GM21360 (cell line): Measurements from ENCODE around the gene MT3.
"Not testable (repeated sequence)": the region's sequence is repeated elsewhere in the genome, so short reads cannot be mapped to it uniquely, and the experiment has no call there.

Source experiments
- ATAC-seq: cut with Tn5 transposase; IDR thresholded peaks from one replicate; pipeline ENCODE4 v1.9.1; 2021; ENCODE audit warnings: mild to moderate bottlenecking, moderate library complexity; ENCODE audit not compliant: unreplicated experiment

MT3 gene

DNA sequence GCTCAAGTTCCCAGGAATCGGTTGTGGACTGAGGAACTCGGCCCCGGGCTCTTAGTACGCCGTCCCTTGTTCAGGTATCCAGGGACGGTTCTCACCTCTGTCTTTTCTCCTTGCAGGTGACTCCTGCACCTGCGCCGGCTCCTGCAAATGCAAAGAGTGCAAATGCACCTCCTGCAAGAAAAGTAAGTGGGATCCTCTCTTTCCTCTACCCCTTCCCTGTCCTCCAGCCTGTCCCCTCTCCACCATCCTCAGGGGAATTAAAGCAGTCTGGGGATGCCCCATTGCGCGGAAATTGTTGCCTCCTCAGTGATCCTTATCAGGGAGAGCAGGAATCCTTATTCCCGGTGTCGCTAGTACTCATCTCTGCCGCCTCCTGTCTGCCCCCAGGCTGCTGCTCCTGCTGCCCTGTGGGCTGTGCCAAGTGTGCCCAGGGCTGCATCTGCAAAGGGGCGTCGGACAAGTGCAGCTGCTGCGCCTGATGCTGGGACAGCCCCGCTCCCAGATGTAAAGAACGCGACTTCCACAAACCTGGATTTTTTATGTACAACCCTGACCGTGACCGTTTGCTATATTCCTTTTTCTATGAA is 19.6 kb downstream of the MT3 start:
- ATAC-seq = no peak

GRCh38 chr16:56609463-56609921 is 20.2 kb downstream of the MT3 start:
- ATAC-seq = peak; percentile 41

DNA sequence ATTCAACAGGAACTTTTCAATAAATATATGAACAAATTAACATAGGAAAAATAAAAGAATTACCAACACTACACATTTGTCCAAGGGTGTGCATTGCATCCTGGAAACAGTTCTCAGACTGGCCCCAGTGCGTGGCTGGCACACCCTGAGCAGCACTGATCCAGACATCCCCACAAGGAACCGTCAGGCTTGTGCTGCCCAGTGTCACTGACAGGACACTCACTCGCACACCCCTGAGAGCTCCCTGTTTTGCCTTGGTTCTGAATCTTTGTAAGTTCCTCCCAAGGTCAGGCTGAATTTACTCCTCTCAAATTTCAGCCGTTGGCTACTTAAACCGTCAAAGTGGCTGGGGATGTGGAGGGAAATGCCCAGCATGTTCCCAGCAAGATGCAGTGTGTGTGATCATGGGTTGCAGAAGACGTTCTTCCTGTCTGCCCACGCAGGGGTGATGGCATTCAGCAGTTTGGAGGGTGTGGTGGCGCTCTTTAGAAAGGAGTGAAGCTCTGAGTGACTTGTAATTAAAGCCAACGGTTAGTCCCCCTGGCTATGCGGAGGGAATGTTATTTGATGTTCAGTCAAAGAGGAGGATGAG is 20.8 kb downstream of the MT3 start:
- no peak for ATAC-seq

- no peak for ATAC-seq
Measured at GRCh38 chr16:56610609-56611111, 21.3 kb downstream of the MT3 start.

GRCh38 chr16:56611281-56611833 is 22.0 kb downstream of the MT3 start:
- ATAC-seq = no peak

DNA sequence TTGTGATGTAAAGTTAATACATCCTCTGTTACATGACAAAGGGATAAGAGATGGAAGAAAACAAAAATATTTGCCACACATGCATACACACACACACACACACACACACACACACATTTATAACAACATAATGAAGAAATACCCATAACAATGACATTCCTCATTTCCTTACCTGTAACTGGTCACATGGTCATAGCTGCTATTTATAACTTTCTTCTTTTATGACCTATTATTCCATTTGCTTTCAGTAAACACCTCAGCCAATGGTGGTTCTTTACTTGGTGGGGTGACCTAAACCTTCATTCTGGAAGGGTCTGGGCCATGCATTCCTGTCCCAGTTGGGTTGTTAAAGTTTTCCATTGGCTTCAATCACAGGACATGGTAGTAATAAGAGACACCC is 24.4 kb downstream of the MT3 start:
- no peak for ATAC-seq

DNA sequence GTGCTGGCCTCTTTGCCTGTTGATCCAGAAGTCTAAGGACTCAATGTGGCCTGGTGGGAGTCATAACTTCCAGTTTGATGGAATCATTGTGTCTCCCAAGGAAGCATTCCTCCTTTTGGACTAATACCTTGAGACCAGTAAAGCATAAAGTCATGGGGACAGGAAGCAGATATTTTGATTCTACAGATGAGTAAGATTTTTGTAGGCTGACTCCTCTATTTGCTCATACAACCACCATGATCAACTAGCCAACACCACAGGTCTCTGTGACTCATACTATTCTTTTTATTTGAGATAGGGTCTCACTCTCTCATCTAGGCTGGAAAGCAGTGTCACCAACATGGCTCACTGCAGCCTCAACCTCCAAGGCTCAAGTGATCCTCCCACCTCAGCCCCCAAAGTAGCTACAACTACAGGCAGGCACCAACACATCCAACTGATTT is 25.2 kb downstream of the MT3 start:
- no peak for ATAC-seq

DNA sequence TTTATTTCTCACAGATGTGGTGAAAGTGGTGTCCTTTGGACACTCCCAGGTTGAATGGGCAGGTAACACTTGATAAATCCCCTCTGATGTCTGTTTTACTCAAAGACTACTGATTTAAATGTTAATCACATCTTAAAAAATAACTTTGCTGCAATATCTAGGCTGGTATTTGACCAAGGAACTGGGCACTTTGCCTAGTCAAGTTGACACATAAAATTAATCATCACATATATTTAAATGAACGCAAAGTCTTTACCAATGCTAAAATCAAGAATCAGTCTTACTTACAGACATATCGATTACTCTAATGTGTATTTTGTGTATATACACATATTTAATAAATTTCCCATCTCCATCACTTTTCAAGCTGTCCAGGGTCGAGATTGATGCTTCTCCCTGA is 26.0 kb downstream of the MT3 start:
- ATAC-seq = no peak

DNA sequence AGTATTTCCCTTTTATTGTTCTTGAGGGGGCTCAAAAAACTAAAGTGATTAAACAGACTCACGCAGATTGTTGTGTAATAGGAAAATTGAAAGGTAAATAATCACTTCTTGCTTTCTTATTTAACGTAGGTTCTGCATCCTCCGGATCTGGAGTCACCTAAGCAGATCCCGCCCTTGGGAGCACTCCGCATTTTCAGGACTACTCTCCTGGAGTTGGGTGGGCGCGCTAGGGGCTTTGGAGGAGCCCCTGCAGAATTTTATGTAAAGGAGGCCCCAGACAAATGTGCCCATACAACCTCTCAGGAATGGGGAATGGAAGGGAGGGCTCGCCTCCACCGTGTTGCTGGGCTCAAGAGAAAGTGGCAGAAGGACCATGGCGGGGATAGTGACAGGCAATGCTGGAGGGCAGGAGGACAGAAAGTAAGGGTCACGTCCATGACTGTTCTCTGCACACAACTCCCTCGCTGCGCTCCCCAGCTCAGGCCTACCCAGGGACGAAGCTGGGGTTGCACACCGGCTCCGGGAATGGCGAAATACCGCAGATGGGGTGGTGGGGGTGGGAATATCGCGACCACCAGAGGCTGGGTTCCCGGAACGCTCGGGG is 27.4 kb downstream of the MT3 start:
- no peak for ATAC-seq

DNA sequence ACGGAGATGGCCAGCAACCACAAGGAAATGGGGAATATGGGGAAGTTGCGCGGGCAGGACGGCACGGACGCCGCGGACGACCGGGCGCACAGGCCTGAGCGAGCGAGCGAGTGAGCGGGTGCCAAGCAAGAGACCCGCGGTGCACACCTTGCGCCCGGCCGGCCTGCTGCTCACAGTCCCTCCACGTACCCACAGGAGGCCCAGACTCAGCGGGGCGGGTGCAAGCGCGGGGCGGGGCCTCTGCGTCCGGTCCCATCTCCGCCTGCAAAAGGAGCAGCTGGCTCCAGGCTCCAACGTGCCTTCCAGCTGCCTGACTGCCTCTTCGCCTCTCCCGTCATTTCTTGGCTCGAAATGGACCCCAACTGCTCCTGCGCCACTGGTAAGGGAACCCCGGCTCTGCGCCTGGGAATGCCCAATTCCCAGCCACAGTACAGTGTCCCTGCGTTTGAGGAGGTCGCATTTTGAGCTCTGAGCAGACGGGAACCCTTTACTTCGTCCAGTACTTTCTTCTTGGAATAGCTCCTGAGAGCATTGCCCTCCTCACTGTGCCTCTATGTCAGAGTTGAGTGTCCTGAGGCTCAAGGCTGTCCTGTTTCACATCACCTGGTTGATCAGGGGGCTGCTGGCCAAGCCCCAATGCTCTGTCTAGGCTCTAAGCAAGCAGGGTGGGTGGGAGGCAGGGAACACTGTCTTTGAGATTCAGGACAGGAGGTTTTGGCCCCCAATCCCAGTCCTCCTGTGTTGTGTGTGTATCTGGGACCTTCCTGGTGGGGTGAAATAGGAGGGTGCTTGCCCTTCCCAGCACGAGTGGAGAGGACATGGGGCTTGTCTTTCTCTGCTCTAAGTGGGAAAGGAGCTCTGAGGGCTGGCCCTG is 28.1 kb downstream of the MT3 start:
- no peak for ATAC-seq

- ATAC-seq = no peak
Measured at GRCh38 chr16:56618138-56618537, 28.8 kb downstream of the MT3 start.

GRCh38 chr16:56620339-56620897 is 31.1 kb downstream of the MT3 start:
- no peak for ATAC-seq

DNA sequence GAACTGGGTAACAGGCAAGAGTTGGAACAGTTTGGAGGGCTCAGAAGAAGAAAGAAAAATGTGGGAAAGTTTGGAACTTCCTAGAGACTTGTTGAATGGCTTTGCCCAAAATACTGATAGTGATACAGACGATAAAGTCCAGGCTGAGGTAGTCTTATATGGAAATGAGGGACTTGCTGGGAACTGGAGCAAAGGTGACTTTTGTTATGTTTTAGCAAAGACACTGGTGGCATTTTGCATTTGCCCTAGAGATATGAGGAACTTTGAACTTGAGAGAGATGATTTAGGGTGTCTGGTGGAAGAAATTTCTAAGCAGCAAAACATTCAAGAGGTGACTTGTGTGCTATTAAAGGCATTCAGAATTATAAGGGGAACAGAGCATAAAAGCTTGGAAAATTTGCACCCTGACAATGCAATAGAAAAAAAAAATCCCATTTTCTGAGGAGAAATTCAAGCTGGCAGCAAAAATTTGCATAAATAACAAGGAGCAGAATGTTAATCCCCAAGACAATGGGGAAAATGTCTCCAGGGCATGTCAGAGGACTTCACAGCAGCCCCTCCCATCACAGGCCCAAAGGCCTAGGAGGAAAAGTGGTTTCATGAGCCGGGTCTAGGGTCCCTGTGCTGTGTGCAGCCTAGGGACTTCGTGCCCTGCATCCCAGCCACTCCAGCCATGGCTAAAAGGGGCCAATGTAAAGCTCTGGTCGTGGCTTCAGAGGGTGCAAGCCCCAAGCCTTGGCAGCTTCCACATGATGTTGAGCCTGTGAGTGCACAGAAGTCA is 32.5 kb downstream of the MT3 start:
- ATAC-seq = not testable (repeated sequence)

GRCh38 chr16:56623184-56623583 is 33.9 kb downstream of the MT3 start:
- not testable (repeated sequence) for ATAC-seq

GRCh38 chr16:56623637-56624036 is 34.3 kb downstream of the MT3 start:
- no peak for ATAC-seq

GRCh38 chr16:56625140-56625942 is 36.0 kb downstream of the MT3 start, which contains the start of gene MT1E:
TSS of gene MT1E (plus strand) at chr16:56625781. CDS start at chr16:56625852, 71 bp downstream.
- no peak for ATAC-seq

DNA sequence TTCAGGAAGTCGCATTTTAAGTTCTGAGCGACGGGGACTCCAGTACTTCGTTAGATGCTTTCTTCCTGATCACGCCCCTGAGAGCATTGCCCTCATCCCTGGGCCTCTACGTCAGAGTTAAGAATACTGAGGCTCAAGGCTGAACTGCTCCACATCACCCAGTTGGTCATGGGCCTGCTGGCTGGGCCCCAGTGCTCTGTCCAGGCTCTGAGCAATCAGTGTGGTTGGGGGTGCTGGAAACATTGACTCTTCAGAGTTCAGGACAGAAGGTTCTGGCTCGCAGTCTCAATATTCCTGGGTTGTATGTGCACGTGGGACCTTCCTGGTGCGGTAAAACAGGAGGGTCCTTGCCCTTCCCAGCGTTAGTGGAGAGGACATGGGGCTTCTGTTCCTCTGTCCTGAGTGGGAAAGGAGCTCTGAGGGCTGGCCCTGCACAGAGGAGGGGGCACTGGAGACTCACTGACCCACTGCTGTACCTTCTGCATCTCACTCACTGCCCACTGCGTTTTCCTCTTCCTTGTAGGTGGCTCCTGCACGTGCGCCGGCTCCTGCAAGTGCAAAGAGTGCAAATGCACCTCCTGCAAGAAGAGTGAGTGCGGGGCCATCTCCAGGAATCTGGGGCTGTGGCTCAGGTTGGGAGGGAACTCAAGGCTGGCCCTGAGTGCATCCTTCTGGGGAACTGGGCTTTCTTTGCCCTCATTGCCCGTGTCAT is 36.8 kb downstream of the MT3 start:
- ATAC-seq = no peak

DNA sequence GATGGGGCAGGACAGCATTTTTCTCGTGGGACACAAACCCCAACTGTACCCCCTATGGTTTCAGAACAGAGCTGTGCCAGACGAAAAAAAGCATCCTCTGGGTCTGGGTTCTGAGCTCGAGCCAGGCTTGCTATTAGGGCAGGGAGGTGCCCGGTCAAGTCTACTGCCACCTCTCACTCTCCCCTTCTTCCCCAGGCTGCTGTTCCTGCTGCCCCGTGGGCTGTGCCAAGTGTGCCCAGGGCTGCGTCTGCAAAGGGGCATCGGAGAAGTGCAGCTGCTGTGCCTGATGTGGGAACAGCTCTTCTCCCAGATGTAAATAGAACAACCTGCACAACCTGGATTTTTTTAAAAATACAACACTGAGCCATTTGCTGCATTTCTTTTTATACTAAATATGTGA is 37.4 kb downstream of the MT3 start:
- no peak for ATAC-seq
